ENCODE data around the gene SNX11.
"Not testable (repeated sequence)": the region's sequence is repeated elsewhere in the genome, so short reads cannot be mapped to it uniquely, and the experiment has no call there.

The SNX11 gene, protein sequence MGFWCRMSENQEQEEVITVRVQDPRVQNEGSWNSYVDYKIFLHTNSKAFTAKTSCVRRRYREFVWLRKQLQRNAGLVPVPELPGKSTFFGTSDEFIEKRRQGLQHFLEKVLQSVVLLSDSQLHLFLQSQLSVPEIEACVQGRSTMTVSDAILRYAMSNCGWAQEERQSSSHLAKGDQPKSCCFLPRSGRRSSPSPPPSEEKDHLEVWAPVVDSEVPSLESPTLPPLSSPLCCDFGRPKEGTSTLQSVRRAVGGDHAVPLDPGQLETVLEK

DNA sequence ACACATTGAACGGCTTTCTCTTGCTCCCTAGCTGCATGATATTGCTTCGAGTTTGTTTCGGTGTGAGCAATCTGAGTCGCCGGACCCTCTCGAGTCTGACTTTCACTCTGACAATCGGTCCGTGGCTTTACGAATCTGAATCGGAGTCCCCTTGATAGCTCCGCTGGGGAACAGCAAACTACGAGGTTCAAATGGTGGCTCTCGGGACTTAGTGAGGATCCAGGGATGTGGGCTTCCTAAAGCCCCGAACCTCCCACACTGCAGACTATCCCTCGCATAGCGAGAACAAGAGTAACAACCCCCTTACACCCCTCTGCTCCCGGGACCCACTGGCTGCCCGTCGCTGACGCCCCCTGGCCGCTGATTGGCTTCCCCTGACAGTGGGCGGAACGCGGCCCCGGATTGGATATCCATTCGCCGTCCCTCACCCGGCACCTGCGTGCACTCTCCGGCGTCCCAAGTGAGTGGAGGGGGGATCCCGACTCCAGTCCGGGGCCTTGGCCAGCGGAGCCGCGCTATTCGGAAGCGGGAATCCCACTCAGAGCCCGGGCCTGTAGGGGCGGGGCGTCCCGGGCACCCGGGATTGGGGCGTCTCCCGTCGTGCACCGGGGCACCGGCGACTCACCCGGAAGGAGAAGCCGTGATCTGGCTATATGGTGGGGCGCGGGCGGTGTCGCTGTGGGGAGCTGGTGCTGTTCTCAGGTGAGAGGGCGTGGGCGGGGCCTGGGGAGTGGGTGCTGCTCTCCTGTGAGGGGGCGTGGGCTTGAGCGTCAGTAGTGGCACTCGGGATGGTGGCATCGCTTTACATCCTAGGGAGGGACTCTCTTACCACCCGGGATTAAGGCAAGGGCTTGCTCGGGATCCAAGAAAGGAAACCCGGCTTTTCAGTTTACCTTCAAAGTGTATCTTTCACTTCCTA, at the start of gene SNX11:
SNX11 (plus strand) TSS at position 630 of the 919 bp plus-strand sequence. CDS start 4,278 bp downstream, outside the sequence.
- peak; percentile 91 for DNase-seq (ENCODE audit: low spot score)

GRCh38 chr17:48058393-48059124, 49.0 kb upstream of the SNX11 start:
- DNase-seq (ENCODE audit: low spot score) = no peak

DNA sequence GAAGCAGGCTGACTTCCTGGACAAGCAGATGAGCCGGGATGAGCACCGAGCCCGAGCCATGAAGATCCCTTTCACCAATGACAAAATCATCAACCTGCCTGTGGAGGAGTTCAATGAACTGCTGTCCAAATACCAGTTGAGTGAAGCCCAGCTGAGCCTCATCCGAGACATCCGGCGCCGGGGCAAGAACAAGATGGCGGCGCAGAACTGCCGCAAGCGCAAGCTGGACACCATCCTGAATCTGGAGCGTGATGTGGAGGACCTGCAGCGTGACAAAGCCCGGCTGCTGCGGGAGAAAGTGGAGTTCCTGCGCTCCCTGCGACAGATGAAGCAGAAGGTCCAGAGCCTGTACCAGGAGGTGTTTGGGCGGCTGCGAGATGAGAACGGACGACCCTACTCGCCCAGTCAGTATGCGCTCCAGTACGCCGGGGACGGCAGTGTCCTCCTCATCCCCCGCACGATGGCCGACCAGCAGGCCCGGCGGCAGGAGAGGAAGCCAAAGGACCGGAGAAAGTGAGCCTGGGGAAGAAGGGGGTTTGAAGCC, 48.4 kb upstream of the SNX11 start:
- no peak for DNase-seq (ENCODE audit: low spot score)

DNA sequence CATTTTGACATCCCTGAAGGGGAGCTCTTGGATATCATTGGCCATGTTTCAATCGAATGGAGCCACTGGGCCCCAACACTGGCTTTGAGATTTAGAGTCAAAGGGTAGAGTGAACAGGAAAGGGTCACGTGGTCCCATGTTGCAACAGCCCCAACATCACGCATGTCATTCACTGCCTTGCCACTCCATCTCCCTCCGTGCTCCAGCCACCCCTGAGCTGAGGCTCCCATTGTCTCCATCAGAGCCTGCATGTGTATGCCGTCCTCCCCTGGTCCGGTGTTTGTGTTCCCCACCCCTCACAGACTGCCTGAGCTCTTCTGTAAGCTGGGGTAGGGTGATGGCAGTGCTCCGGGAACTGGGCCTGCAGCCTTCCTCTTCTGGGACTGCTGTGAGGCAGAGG, 47.3 kb upstream of the SNX11 start:
- no peak for DNase-seq (ENCODE audit: low spot score)

GRCh38 chr17:48062273-48062672, 45.3 kb upstream of the SNX11 start:
- DNase-seq (ENCODE audit: low spot score) = no peak

DNA sequence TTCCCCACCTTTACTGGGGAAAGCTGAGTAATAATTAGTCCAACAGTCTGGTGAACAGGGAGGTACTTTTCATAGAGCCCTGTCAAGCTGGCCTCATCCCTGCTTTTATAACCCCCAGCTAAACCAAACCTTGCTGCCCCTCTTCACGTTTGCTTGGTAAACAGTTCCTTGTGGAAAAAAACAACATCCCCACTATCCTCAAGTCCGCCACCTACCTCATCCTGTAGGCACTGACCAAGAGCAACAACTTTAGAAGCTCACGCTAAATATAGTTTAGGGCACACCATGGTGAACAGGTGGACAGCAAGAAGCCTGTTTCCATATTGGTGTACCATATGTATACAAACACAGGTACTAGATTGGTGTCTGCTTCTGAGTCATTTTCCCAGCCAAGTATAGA, 42.9 kb upstream of the SNX11 start:
- no peak for DNase-seq (ENCODE audit: low spot score)

DNA sequence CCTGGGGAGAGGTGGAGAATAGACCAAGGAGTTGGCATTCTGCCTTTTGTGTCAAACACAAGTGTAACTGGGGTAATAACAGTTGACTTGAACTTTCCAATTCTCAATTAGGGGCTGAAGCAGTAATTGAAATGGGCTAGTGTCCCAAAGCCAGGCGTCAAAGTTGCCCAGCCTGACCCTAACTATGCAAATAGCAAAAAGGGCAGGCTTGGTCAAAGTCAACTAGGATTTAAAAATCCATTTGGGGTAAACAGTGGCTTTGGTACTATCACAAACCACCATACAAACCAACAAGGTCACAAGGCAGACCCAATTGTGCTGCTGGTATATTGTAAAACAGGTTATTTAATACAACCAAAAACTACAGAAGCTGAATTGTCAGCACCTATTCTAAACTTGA, 41.4 kb upstream of the SNX11 start:
- DNase-seq (ENCODE audit: low spot score) = no peak

- DNase-seq (ENCODE audit: low spot score) = no peak
Measured at GRCh38 chr17:48066656-48067055, 40.9 kb upstream of the SNX11 start.

GRCh38 chr17:48067245-48067644, 40.3 kb upstream of the SNX11 start:
- no peak for DNase-seq (ENCODE audit: low spot score)

DNA sequence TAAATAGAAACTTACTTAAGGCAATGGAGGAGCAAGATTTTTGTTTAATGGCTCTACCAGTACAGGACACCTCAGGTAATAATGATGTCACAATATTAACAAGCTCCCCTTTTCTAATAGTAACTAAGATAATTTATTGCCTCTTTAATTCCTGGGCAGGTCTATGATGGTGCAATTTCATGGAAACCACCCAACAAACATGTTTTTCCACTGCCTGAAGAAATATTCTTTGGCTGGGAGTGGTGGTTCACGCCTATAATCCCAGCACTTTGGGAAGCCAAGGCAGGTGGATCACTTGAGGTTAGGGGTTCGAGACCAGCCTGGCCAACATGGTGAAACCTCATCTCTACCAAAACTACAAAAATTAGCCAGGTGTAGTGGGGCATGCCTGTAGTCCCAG, 39.8 kb upstream of the SNX11 start:
- not testable (repeated sequence) for DNase-seq (ENCODE audit: low spot score)

- no peak for DNase-seq (ENCODE audit: low spot score)
Measured at GRCh38 chr17:48068491-48068961, 39.0 kb upstream of the SNX11 start.

GRCh38 chr17:48070195-48070594, 37.4 kb upstream of the SNX11 start:
- no peak for DNase-seq (ENCODE audit: low spot score)

DNA sequence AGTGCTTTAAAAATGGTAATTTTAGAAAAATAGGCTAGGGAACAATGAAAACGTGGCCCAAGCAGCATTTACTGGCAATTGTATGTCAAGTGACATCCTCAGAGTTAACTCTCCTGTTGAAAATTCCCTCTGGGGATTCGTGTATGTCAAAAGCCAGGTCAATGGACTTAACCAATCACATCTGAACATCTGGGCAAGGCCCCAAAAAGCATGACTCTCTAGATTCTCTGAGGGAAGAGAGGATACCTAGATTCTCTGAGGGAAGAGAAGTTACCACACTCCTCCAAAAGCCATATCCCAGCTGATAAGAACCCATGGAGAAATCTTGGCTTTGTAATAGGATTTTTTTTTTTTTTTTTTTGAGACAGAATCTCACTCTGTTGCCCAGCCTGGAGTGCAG, 35.9 kb upstream of the SNX11 start:
- no peak for DNase-seq (ENCODE audit: low spot score)

- not testable (repeated sequence) for DNase-seq (ENCODE audit: low spot score)
Measured at GRCh38 chr17:48072811-48073210, 34.8 kb upstream of the SNX11 start.

GRCh38 chr17:48073566-48074094, 33.9 kb upstream of the SNX11 start:
- not testable (repeated sequence) for DNase-seq (ENCODE audit: low spot score)

DNA sequence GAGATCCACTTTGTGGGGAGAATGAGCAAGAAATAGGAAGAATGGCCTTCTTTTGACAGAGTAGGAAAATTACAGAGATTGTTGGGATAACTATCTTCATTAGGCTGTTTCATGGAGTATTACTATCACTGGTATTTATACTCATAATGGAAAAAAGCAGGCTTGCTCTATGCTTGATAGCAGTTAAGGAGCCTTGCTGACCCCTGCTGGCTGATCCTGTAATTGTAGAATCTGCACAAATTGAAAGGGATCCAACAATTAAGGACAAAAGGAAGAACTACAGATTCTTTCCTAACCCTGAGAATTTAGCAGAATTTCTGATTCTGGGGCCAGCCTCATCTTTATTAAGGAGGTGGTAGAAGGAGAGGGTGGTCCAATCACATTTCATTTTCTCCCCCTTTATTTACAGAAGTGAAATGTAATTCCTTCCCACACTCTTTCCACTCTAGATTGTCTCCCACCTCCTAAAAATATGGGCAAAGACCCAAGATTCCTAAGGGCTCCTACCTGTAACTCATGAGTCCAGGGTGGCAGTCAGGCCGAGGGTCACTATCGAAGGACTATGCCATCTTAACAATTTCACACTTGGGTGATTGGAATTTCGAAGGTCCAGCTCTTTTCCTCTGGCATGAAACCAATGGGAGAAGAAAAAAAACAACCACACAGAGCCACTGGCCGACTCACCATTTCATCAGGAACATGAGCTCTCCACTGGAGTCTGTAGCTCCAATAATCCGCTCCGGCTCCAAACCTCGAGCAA, 33.1 kb upstream of the SNX11 start:
- peak; percentile 80 for DNase-seq (ENCODE audit: low spot score)

- not testable (repeated sequence) for DNase-seq (ENCODE audit: low spot score)
Measured at GRCh38 chr17:48077152-48077551, 30.4 kb upstream of the SNX11 start.

DNA sequence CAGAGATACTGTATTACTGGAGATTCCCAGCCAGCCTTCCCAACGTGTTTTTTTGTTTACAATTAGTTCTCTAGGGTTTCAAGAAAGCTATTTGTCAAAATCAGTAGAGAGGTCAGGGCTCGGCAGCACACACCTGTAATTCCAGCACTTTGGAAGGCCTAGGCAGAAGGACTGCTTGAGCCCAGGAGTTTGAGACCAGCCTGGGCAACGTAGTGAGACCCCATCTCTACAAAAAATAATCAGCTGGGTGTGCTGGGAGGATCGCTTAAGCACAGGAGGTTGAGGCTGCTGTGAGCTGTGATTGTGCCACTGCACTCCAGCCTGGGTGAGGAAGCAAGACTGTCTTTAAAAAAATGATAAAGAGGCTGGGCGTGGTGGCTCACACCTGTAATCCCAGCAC, 25.7 kb upstream of the SNX11 start:
- DNase-seq (ENCODE audit: low spot score) = no peak

- no peak for DNase-seq (ENCODE audit: low spot score)
Measured at GRCh38 chr17:48084932-48085331, 22.6 kb upstream of the SNX11 start.

- no peak for DNase-seq (ENCODE audit: low spot score)
Measured at GRCh38 chr17:48093341-48094045, 14.1 kb upstream of the SNX11 start.
